Cardiac septum (tissue), 1 donor: ENCODE data around the gene PTPRH. TPM values are rescaled to one million over a fixed set of nuclear protein-coding genes. Genes with fewer than 3 reads are reported as not detected.

Experiments
- DNase-seq: peaks from one replicate; pipeline ENCODE4 v3.0.0-alpha.2; 2020; ENCODE audit warnings: low spot score
- intact Hi-C: fragments of 100-400 bp; cut with DNase I; formaldehyde crosslinking; loops from one replicate; pipeline ENCODE4 v1.14.0; 2022
- microRNA-seq: library from miRNA; unstranded; fragments of <30 nt; microRNA quantifications from one replicate; pipeline ENCODE4 v1.2.0, GENCODE V29; 2020
- total RNA-seq: library from RNA; stranded (reverse); fragmentation: NEBNext Ultra II Directional; extraction: Animal tissue kit (Norgen Biotek cat#: 25700); gene quantifications from one replicate; pipeline ENCODE4 v1.2.1, GENCODE V29; 2021
- donor health status: DM: no; HTN: no; CAD: no.

The PTPRH gene
- total RNA-seq, 1 donor from 2014 or later = 3.7 TPM

- intact Hi-C loops = no loop called here
- DNase-seq = no peak
Observed at GRCh38 chr19:55146078-55146704, 63.1 kb downstream of the PTPRH start.

GRCh38 chr19:55145232-55145631, 64.1 kb downstream of the PTPRH start:
- intact Hi-C loops = no loop called here
- DNase-seq = no peak

- intact Hi-C loops = loop anchor here (5.0 kb wide), 1 partner anchor 266 kb away; the partner anchor contains the start of gene UBE2S
Observed at GRCh38 chr19:55141696-55142095, 67.6 kb downstream of the PTPRH start.

GRCh38 chr19:55137915-55138314, 71.4 kb downstream of the PTPRH start:
- no peak for DNase-seq
- intact Hi-C loops = no loop called here

More at GRCh38 chr19:55141696-55142095, 67.6 kb downstream of the PTPRH start:
- DNase-seq = no peak

GRCh38 chr19:55136399-55137102, 72.8 kb downstream of the PTPRH start:
- intact Hi-C loops = no loop called here
- DNase-seq = no peak

GRCh38 chr19:55134736-55135135, 74.6 kb downstream of the PTPRH start:
- DNase-seq = no peak
- intact Hi-C loops = no loop called here

- intact Hi-C loops = no loop called here
- no peak for DNase-seq
Observed at GRCh38 chr19:55133639-55134444, 75.5 kb downstream of the PTPRH start.

- intact Hi-C loops = no loop called here
- DNase-seq = no peak
Observed at GRCh38 chr19:55132453-55133129, 76.7 kb downstream of the PTPRH start.

- DNase-seq = no peak
- intact Hi-C loops = no loop called here
Observed at GRCh38 chr19:55131421-55131820, 77.9 kb downstream of the PTPRH start.

Small RNA genes lying within 50 kb of the gene (microRNA-seq; reads per million reads assigned to microRNA genes)
- gene MIR6802 (not detected), gene MIR6803 (1.3 reads per million), gene MIR6804 (not detected)

Other genes starting within 250 kb of the PTPRH start
- gene NLRP2, start 243.1 kb downstream of the PTPRH start, total RNA-seq = 0.86 TPM
- gene GP6, start 171.2 kb downstream of the PTPRH start, total RNA-seq = 0.65 TPM
- gene RDH13, start 146.4 kb downstream of the PTPRH start, total RNA-seq = 43.4 TPM
- 1.9 TPM for gene EPS8L1, start 133.6 kb downstream of the PTPRH start, total RNA-seq
- gene PPP1R12C, start 91.9 kb downstream of the PTPRH start, total RNA-seq = 215 TPM
- gene TNNT1, start 60.3 kb downstream of the PTPRH start, total RNA-seq = 187 TPM
- gene TNNI3, start 51.8 kb downstream of the PTPRH start, total RNA-seq = 7,865 TPM
- 3.4 TPM for gene DNAAF3, start 42.9 kb downstream of the PTPRH start, total RNA-seq
- gene SYT5, start 29.2 kb downstream of the PTPRH start, total RNA-seq = 0.30 TPM
- gene TMEM86B, start 19.3 kb upstream of the PTPRH start, total RNA-seq = 1.6 TPM
- 43.0 TPM for gene PPP6R1, start 49.5 kb upstream of the PTPRH start, total RNA-seq
- 24.6 TPM for gene HSPBP1, start 70.6 kb upstream of the PTPRH start, total RNA-seq
- 8.8 TPM for gene BRSK1, start 74.5 kb upstream of the PTPRH start, total RNA-seq
- 0.62 TPM for gene TMEM150B, start 115.8 kb upstream of the PTPRH start, total RNA-seq
- 6.1 TPM for gene KMT5C, start 130.4 kb upstream of the PTPRH start, total RNA-seq
- not detected for gene COX6B2, start 145.2 kb upstream of the PTPRH start, total RNA-seq
- not detected for gene GARIN5B, start 153.8 kb upstream of the PTPRH start, total RNA-seq
- not detected for gene IL11, start 161.0 kb upstream of the PTPRH start, total RNA-seq
- not detected for gene TMEM190, start 167.3 kb upstream of the PTPRH start, total RNA-seq
- gene TMEM238, start 174.8 kb upstream of the PTPRH start, total RNA-seq = 0.65 TPM
- gene RPL28, start 176.4 kb upstream of the PTPRH start, total RNA-seq = 479 TPM
- 28.4 TPM for gene UBE2S, start 198.3 kb upstream of the PTPRH start, total RNA-seq
- not detected for gene SHISA7, start 233.8 kb upstream of the PTPRH start, total RNA-seq